Uterus (tissue), 4 donors: ENCODE data around the gene LSS. TPM values are rescaled to one million over a fixed set of nuclear protein-coding genes. Genes with fewer than 3 reads are reported as not detected.

Experiments
- DNase-seq, 2 donors: peaks; one replicate each; pipeline ENCODE4 v3.0.0-alpha.2; 2019 to 2020
- H3K27ac ChIP-seq, 2 donors: fragments of 200-600 bp; sonication (generic); 1 replicate in 1 of 2; 2 replicates in 1 of 2; pipeline ENCODE4 v1.5.1; 2016 to 2018
- H3K27me3 ChIP-seq, 2 donors: fragments of 200-600 bp; sonication (generic); one replicate each; pipeline ENCODE4 v1.5.1; 2018 to 2019; ENCODE audit warnings: control low read depth in 1 of 2
- H3K36me3 ChIP-seq, 2 donors: fragments of 200-600 bp; sonication (generic); one replicate each; pipeline ENCODE4 v1.5.1; 2019; ENCODE audit warnings: control low read depth in 1 of 2
- H3K4me1 ChIP-seq, 2 donors: fragments of 200-600 bp; sonication (generic); one replicate each; pipeline ENCODE4 v1.5.1; 2018 to 2019; ENCODE audit warnings: control low read depth in 1 of 2
- H3K4me3 ChIP-seq, 2 donors: fragments of 200-600 bp; sonication (generic); 1 replicate in 1 of 2; 2 replicates in 1 of 2; pipeline ENCODE4 v1.5.1; 2018 to 2019; ENCODE audit warnings: mild to moderate bottlenecking in 1 of 2
- H3K9me3 ChIP-seq, 2 donors: fragments of 200-600 bp; sonication (generic); one replicate each; pipeline ENCODE4 v1.5.1; 2019; ENCODE audit warnings: control low read depth in 1 of 2
- CTCF ChIP-seq, 4 experiments: fragments of 200-600 bp in 2 of 4; fragments of 450-650 bp in 2 of 4; sonication (generic) in 2 of 4; IDR thresholded peaks; one replicate each; pipeline ENCODE4 v1.5.1; 2016 to 2019; ENCODE audit warnings: antibody characterized with exemption in 4 of 4, mild to moderate bottlenecking in 2 of 4, moderate library complexity in 1 of 4
- POLR2A ChIP-seq, 2 donors: fragments of 450-650 bp; IDR thresholded peaks; one replicate each; pipeline ENCODE4 v1.6.1; 2016; ENCODE audit warnings: antibody characterized with exemption in 2 of 2, mild to moderate bottlenecking in 1 of 2, moderate library complexity in 1 of 2
- intact Hi-C: fragments of 100-400 bp; cut with DNase I; formaldehyde crosslinking; loops from one replicate; pipeline ENCODE4 v1.15.1; 2023; ENCODE audit warnings: low total_unique reads
- total RNA-seq, 4 donors: library from RNA; depleted of rRNA in 3 of 4; stranded (reverse); fragments of >200 nt in 3 of 4; gene quantifications; one replicate each; pipeline versions ENCODE4 v1.1.0 to v1.2.4, GENCODE V29; 2014 to 2023
- donor health status: DM: yes; HTN: yes; CAD: no.

Gene LSS
- total RNA-seq, 4 donors from 2014 or later: 35.4 to 94.0 (median 41.5) TPM

- Histone ChIP-seq H3K4me3 (no peak overlapping the region), H3K27ac (no peak overlapping the region), H3K9me3 (no peaks in the 10 kb centered on the region), H3K27me3 (no peaks in the 10 kb centered on the region), H3K4me1 (no peaks in the 10 kb centered on the region), H3K36me3 (no peaks in the 10 kb centered on the region)
- no peak for TF ChIP-seq CTCF (IDR thresholded peaks at IDR 0.05)
- no peak for TF ChIP-seq POLR2A (IDR thresholded peaks at IDR 0.05)
- intact Hi-C loops: no loop called here
- peak in 1 of 2 donors; percentile 5 for DNase-seq
These were observed 28.9 kb downstream of the LSS start for GRCh38 chr21:46199436-46200373.

- H3K27ac ChIP-seq: no peak overlapping the region
- no peaks in the 10 kb centered on the region for H3K4me1 ChIP-seq
- H3K9me3 ChIP-seq: no peaks in the 10 kb centered on the region
- H3K4me3 ChIP-seq: no peak overlapping the region
- TF ChIP-seq POLR2A (IDR thresholded peaks at IDR 0.05) (no peak), CTCF (IDR thresholded peaks at IDR 0.05) (no peak)
- intact Hi-C loops: no loop called here
- H3K36me3 ChIP-seq: no peaks in the 10 kb centered on the region
- no peaks in the 10 kb centered on the region for H3K27me3 ChIP-seq
- DNase-seq: peak; percentile 8 to 9
These were observed 31.8 kb downstream of the LSS start for GRCh38 chr21:46196733-46197132.

- H3K4me3 ChIP-seq: no peak overlapping the region
- no peaks in the 10 kb centered on the region for H3K27me3 ChIP-seq
- H3K27ac ChIP-seq: no peak overlapping the region
- DNase-seq: peak; percentile 9
- H3K4me1 ChIP-seq: no peaks in the 10 kb centered on the region
- TF ChIP-seq POLR2A (IDR thresholded peaks at IDR 0.05) (no peak), CTCF (IDR thresholded peaks at IDR 0.05) (no peak)
- no peaks in the 10 kb centered on the region for H3K36me3 ChIP-seq
- H3K9me3 ChIP-seq: no peaks in the 10 kb centered on the region
- intact Hi-C loops: no loop called here
These were observed 32.9 kb downstream of the LSS start for GRCh38 chr21:46195595-46196195.

GRCh38 chr21:46194374-46195334 is 33.9 kb downstream of the LSS start:
- H3K4me3 ChIP-seq: no peak overlapping the region
- no peak overlapping the region for H3K27ac ChIP-seq
- TF ChIP-seq POLR2A (IDR thresholded peaks at IDR 0.05) (no peak), CTCF (IDR thresholded peaks at IDR 0.05) (no peak)
- H3K4me1 ChIP-seq: no peaks in the 10 kb centered on the region
- H3K36me3 ChIP-seq: no peaks in the 10 kb centered on the region
- H3K9me3 ChIP-seq: no peaks in the 10 kb centered on the region
- intact Hi-C loops: no loop called here
- peak; percentile 11 to 12 for DNase-seq
- H3K27me3 ChIP-seq: no peaks in the 10 kb centered on the region
